Hepatocyte (in vitro differentiated cells): ENCODE measurements around the gene TRAPPC3L.

ENCODE experiments used
- CTCF ChIP-seq: fragments of 200-600 bp; sonication (generic); IDR thresholded peaks from 2 replicates; pipeline ENCODE4 v1.5.1; 2016; ENCODE audit warnings: antibody characterized with exemption, mild to moderate bottlenecking; ENCODE audit not compliant: poor library complexity
- EZH2phosphoT487 ChIP-seq: fragments of 200-600 bp; sonication (generic); IDR thresholded peaks from one replicate; pipeline ENCODE4 v1.6.1; 2018; ENCODE audit warnings: antibody characterized with exemption, mild to moderate bottlenecking, low read depth, moderate library complexity; ENCODE audit not compliant: unreplicated experiment, severe bottlenecking

DNA sequence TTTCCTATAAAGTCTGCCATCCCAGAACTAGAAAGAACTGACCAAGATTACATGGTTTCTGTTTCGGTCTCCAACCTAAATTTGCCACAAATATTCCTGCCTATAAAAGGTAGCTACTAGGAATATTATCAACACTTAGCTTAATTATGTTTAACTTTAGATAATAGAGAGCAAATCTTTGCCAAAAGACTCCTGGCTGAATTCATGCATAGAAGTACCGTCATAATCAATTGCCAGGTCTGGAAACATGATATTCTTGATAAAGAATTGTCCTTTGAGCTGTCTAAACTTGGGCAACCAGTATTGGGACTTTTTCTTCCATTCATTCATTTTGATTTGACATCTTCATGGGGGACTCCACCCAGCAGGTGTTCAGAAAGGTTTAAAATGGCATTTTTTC is 61.9 kb downstream of the TRAPPC3L start:
- TF ChIP-seq CTCF: no peak
- no peak for TF ChIP-seq EZH2phosphoT487
